WTC11 (cell line): ENCODE data around the gene CLBA1. TPM values are rescaled to one million over a fixed set of nuclear protein-coding genes. Genes with fewer than 3 reads are reported as not detected.

Experiments used
- ATAC-seq: fragments of 200-7000 bp; cut with Tn5 transposase; 2 replicates; pipeline ENCODE4 v1.10.0; 2021; ENCODE audit warnings: mild to moderate bottlenecking, moderate library complexity
- CTCF ChIA-PET: fragments of 300-600 bp; sonication (Branson Sonifier 250); formaldehyde crosslinking; loops from one replicate; lab custom pipeline; 2021; ENCODE audit warnings: antibody characterized with exemption; lab: Charles Lee
- POLR2A ChIA-PET: fragments of 350-600 bp; sonication (Branson Sonifier 250); formaldehyde crosslinking; loops from one replicate; lab custom pipeline; 2021; ENCODE audit warnings: antibody characterized with exemption; lab: Charles Lee
- DNase-seq: peaks from one replicate; pipeline ENCODE4 v3.0.0; 2021; ENCODE audit warnings: low spot score
- H3K27ac Mint-ChIP-seq: 2 replicates; pipeline ENCODE4 v1.8.0; 2021; ENCODE audit warnings: mixed read lengths
- H3K27me3 Mint-ChIP-seq: 2 replicates; pipeline ENCODE4 v1.8.0; 2021; ENCODE audit warnings: low read depth, mild to moderate bottlenecking, moderate library complexity, mixed read lengths
- H3K36me3 Mint-ChIP-seq: 2 replicates; pipeline ENCODE4 v1.8.0; 2021; ENCODE audit warnings: mixed read lengths
- H3K4me1 Mint-ChIP-seq: 2 replicates; pipeline ENCODE4 v1.8.0; 2022; ENCODE audit warnings: mixed read lengths
- H3K4me3 Mint-ChIP-seq: 2 replicates; pipeline ENCODE4 v1.8.0; 2021; ENCODE audit warnings: mild to moderate bottlenecking, moderate library complexity, mixed read lengths
- H3K9me3 Mint-ChIP-seq: 2 replicates; pipeline ENCODE4 v1.8.0; 2021; ENCODE audit warnings: mixed read lengths
- ATF1 ChIP-seq: sonication (generic); formaldehyde crosslinking; IDR thresholded peaks from 2 replicates; pipeline ENCODE4 v1.8.1; 2023; ENCODE audit warnings: mild to moderate bottlenecking, moderate library complexity, missing genetic modification reagents
- CBFB ChIP-seq: sonication (generic); formaldehyde crosslinking; IDR thresholded peaks from 2 replicates; pipeline ENCODE4 v1.8.1; 2022; ENCODE audit warnings: mild to moderate bottlenecking, low read depth, missing genetic modification reagents
- CDX4 ChIP-seq: fragments of 250-450 bp; sonication (Bioruptor Pico); IDR thresholded peaks from 2 replicates; pipeline ENCODE4 v1.9.0; 2021; ENCODE audit warnings: moderate library complexity, mild to moderate bottlenecking, inconsistent platforms, borderline replicate concordance
- CREB1 ChIP-seq: sonication (generic); formaldehyde crosslinking; IDR thresholded peaks from 2 replicates; pipeline ENCODE4 v1.8.0; 2023; ENCODE audit warnings: mild to moderate bottlenecking, missing genetic modification reagents
- CREM ChIP-seq: sonication (generic); formaldehyde crosslinking; IDR thresholded peaks from 2 replicates; pipeline ENCODE4 v1.8.1; 2022; ENCODE audit warnings: mild to moderate bottlenecking, missing genetic modification reagents, moderate library complexity
- E2F1 ChIP-seq: sonication (generic); formaldehyde crosslinking; IDR thresholded peaks from 2 replicates; pipeline ENCODE4 v1.8.0; 2022; ENCODE audit warnings: mild to moderate bottlenecking, missing genetic modification reagents
- ESRRA ChIP-seq: sonication (generic); formaldehyde crosslinking; IDR thresholded peaks from 2 replicates; pipeline ENCODE4 v1.8.1; 2022; ENCODE audit warnings: mild to moderate bottlenecking, missing genetic modification reagents, borderline replicate concordance
- FOXJ3 ChIP-seq: sonication (generic); formaldehyde crosslinking; IDR thresholded peaks from 2 replicates; pipeline ENCODE4 v1.9.0; 2021; ENCODE audit warnings: missing genetic modification reagents, mild to moderate bottlenecking, borderline replicate concordance
- MLX ChIP-seq: sonication (generic); formaldehyde crosslinking; IDR thresholded peaks from 2 replicates; pipeline ENCODE4 v1.8.1; 2023; ENCODE audit warnings: mild to moderate bottlenecking, missing genetic modification reagents, moderate library complexity
- MXD4 ChIP-seq: fragments of 250-450 bp; sonication (Bioruptor Pico); IDR thresholded peaks from 2 replicates; pipeline ENCODE4 v1.8.0; 2021; ENCODE audit warnings: mild to moderate bottlenecking, moderate library complexity, borderline replicate concordance
- NR2C2 ChIP-seq: sonication (generic); formaldehyde crosslinking; IDR thresholded peaks from 2 replicates; pipeline ENCODE4 v1.8.0; 2022; ENCODE audit warnings: mild to moderate bottlenecking, missing genetic modification reagents
- RELA ChIP-seq: sonication (generic); formaldehyde crosslinking; IDR thresholded peaks from 2 replicates; pipeline ENCODE4 v1.8.1; 2022; ENCODE audit warnings: missing genetic modification reagents, mild to moderate bottlenecking, borderline replicate concordance
- RORB ChIP-seq: fragments of 250-450 bp; sonication (Bioruptor Pico); IDR thresholded peaks from 2 replicates; pipeline ENCODE4 v1.9.0; 2021; ENCODE audit warnings: mild to moderate bottlenecking
- ZNF425 ChIP-seq: fragments of 250-450 bp; sonication (Bioruptor Pico); conservative IDR thresholded peaks from 2 replicates; pipeline ENCODE4 v1.9.0; 2021; ENCODE audit warnings: mild to moderate bottlenecking
- total RNA-seq: library from RNA; stranded (reverse); gene quantifications from 3 replicates; pipeline ENCODE4 v1.2.3, GENCODE V29; 2021
- TF ChIP-seq, protein P1 (sequence below): sonication (generic); formaldehyde crosslinking; IDR thresholded peaks from 2 replicates; pipeline ENCODE4 v1.8.1; 2023; ENCODE audit warnings: mild to moderate bottlenecking, missing genetic modification reagents, borderline replicate concordance
- TF ChIP-seq, protein P2 (sequence below): sonication (generic); formaldehyde crosslinking; IDR thresholded peaks from 2 replicates; pipeline ENCODE4 v1.8.1; 2022; ENCODE audit warnings: low read depth, mild to moderate bottlenecking, moderate library complexity, missing genetic modification reagents, borderline replicate concordance
- TF ChIP-seq, protein P3 (sequence below): fragments of 250-450 bp; sonication (Bioruptor Pico); IDR thresholded peaks from 2 replicates; pipeline ENCODE4 v2.1.2; 2022; ENCODE audit warnings: mild to moderate bottlenecking, moderate library complexity

CLBA1 gene
- total RNA-seq, 1 experiment from 2014 or later, result 3.8 TPM

DNA sequence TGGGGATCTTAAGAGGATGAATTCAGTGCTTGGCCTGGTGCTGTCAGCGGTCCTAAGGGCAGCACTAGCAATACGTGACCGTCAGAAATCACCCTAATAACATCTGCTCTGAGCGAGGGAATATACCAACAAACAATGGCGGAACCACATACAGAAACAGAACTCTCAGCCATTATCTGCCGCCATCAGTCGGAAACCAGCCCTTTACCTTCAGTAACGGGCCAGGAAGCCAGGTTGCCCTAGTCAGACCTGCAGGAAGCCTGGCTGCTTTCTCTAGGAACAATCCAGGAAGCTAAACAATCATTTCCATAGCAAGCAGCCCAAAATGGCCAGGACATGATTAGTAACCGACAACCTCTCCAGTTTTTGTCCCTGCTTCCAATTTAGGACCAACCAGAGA lies 29.7 kb downstream of the CLBA1 start:
- ATAC-seq (no peak), DNase-seq (no peak)
- CTCF ChIA-PET, result interaction anchor here (1.7 kb wide), 1 partner anchor 31 kb away, joined by 7 read pairs; no protein-coding TSS in a partner anchor
- TF ChIP-seq ESRRA (CRISPR knock-in tag) (no peak), NR2C2 (CRISPR knock-in tag) (no peak), ATF1 (no peak), MLX (CRISPR knock-in tag) (no peak)
- Mint-ChIP-seq H3K4me1 (peaks cover 67% of the 10 kb centered on the region), H3K4me3 (peak overlapping the region; percentile 6; the same call in 1 of the 2 replicates), H3K36me3 (peaks cover 27% of the 10 kb centered on the region), H3K27me3 (no peaks in the 10 kb centered on the region), H3K27ac (peak overlapping the region; percentile 71), H3K9me3 (no peaks in the 10 kb centered on the region)
- POLR2A ChIA-PET, result interaction anchor here (1.0 kb wide), 1 partner anchor 33 kb away, joined by 3 read pairs; no protein-coding TSS in a partner anchor

GRCh38 chr14:105015905-105016304 lies 30.3 kb downstream of the CLBA1 start:
- Mint-ChIP-seq H3K4me1 (peaks cover 67% of the 10 kb centered on the region), H3K9me3 (no peaks in the 10 kb centered on the region), H3K27me3 (no peaks in the 10 kb centered on the region), H3K4me3 (peak overlapping the region; percentile 15; the same call in 1 of the 2 replicates), H3K36me3 (peaks cover 21% of the 10 kb centered on the region), H3K27ac (peak overlapping the region; percentile 71)
- no peak for ATAC-seq
- TF ChIP-seq CBFB (CRISPR knock-in tag) (no peak), ESRRA (CRISPR knock-in tag) (no peak), CREM (CRISPR knock-in tag) (no peak), FOXJ3 (CRISPR knock-in tag) (no peak), MXD4 (CRISPR knock-in tag) (no peak), RELA (no peak), E2F1 (CRISPR knock-in tag) (no peak), CDX4 (CRISPR knock-in tag) (no peak), ZNF425 (CRISPR knock-in tag) (no peak), RORB (CRISPR knock-in tag) (no peak), CREB1 (no peak)
- TF ChIP-seq, protein P1, sequence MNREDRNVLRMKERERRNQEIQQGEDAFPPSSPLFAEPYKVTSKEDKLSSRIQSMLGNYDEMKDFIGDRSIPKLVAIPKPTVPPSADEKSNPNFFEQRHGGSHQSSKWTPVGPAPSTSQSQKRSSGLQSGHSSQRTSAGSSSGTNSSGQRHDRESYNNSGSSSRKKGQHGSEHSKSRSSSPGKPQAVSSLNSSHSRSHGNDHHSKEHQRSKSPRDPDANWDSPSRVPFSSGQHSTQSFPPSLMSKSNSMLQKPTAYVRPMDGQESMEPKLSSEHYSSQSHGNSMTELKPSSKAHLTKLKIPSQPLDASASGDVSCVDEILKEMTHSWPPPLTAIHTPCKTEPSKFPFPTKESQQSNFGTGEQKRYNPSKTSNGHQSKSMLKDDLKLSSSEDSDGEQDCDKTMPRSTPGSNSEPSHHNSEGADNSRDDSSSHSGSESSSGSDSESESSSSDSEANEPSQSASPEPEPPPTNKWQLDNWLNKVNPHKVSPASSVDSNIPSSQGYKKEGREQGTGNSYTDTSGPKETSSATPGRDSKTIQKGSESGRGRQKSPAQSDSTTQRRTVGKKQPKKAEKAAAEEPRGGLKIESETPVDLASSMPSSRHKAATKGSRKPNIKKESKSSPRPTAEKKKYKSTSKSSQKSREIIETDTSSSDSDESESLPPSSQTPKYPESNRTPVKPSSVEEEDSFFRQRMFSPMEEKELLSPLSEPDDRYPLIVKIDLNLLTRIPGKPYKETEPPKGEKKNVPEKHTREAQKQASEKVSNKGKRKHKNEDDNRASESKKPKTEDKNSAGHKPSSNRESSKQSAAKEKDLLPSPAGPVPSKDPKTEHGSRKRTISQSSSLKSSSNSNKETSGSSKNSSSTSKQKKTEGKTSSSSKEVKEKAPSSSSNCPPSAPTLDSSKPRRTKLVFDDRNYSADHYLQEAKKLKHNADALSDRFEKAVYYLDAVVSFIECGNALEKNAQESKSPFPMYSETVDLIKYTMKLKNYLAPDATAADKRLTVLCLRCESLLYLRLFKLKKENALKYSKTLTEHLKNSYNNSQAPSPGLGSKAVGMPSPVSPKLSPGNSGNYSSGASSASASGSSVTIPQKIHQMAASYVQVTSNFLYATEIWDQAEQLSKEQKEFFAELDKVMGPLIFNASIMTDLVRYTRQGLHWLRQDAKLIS (CRISPR knock-in tag), result no peak
- TF ChIP-seq, protein P2, sequence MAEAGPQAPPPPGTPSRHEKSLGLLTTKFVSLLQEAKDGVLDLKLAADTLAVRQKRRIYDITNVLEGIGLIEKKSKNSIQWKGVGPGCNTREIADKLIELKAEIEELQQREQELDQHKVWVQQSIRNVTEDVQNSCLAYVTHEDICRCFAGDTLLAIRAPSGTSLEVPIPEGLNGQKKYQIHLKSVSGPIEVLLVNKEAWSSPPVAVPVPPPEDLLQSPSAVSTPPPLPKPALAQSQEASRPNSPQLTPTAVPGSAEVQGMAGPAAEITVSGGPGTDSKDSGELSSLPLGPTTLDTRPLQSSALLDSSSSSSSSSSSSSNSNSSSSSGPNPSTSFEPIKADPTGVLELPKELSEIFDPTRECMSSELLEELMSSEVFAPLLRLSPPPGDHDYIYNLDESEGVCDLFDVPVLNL (CRISPR knock-in tag), result no peak
- TF ChIP-seq, protein P3, sequence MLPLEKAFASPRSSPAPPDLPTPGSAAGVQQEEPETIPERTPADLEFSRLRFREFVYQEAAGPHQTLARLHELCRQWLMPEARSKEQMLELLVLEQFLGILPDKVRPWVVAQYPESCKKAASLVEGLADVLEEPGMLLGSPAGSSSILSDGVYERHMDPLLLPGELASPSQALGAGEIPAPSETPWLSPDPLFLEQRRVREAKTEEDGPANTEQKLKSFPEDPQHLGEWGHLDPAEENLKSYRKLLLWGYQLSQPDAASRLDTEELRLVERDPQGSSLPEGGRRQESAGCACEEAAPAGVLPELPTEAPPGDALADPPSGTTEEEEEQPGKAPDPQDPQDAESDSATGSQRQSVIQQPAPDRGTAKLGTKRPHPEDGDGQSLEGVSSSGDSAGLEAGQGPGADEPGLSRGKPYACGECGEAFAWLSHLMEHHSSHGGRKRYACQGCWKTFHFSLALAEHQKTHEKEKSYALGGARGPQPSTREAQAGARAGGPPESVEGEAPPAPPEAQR (CRISPR knock-in tag), result no peak
- CTCF ChIA-PET, result interaction anchor here (1.2 to 2.2 kb wide), 3 partner anchors 30 to 247 kb away, joined by 5 to 7 read pairs (median 5); no protein-coding TSS in a partner anchor
- POLR2A ChIA-PET, result interaction anchor here (1.0 kb wide), 1 partner anchor 32 kb away, joined by 3 read pairs; no protein-coding TSS in a partner anchor
- no peak for DNase-seq
